GM18499 (cell line): ENCODE measurements around the gene PNLIPRP2.

ENCODE experiments used
- ATAC-seq: cut with Tn5 transposase; IDR thresholded peaks from one replicate; pipeline ENCODE4 v1.9.1; 2021; ENCODE audit warnings: moderate number of reproducible peaks; ENCODE audit not compliant: insufficient read depth, unreplicated experiment

PNLIPRP2 gene

GRCh38 chr10:116674901-116675423 is 54.2 kb downstream of the PNLIPRP2 start:
- ATAC-seq = no peak

- ATAC-seq = no peak
These were observed 55.4 kb downstream of the PNLIPRP2 start for GRCh38 chr10:116676118-116676517.

GRCh38 chr10:116676633-116677032 is 55.9 kb downstream of the PNLIPRP2 start:
- ATAC-seq = no peak

GRCh38 chr10:116679351-116679750 is 58.6 kb downstream of the PNLIPRP2 start:
- no peak for ATAC-seq

- no peak for ATAC-seq
These were observed 62.4 kb downstream of the PNLIPRP2 start for GRCh38 chr10:116683166-116683565.

GRCh38 chr10:116683821-116684220 is 63.1 kb downstream of the PNLIPRP2 start:
- ATAC-seq = no peak

- no peak for ATAC-seq
These were observed 64.0 kb downstream of the PNLIPRP2 start for GRCh38 chr10:116684781-116685180.

- no peak for ATAC-seq
These were observed 65.1 kb downstream of the PNLIPRP2 start for GRCh38 chr10:116685807-116686206.

- ATAC-seq = no peak
These were observed 65.9 kb downstream of the PNLIPRP2 start for GRCh38 chr10:116686632-116687031.

- no peak for ATAC-seq
These were observed 66.9 kb downstream of the PNLIPRP2 start for GRCh38 chr10:116687633-116688032.

- no peak for ATAC-seq
These were observed 67.5 kb downstream of the PNLIPRP2 start for GRCh38 chr10:116688241-116688711.

GRCh38 chr10:116688741-116689495 is 68.2 kb downstream of the PNLIPRP2 start:
- ATAC-seq = no peak

GRCh38 chr10:116689744-116690143 is 69.0 kb downstream of the PNLIPRP2 start:
- ATAC-seq = no peak

GRCh38 chr10:116690356-116691322 is 69.9 kb downstream of the PNLIPRP2 start:
- ATAC-seq = no peak

GRCh38 chr10:116691635-116692034 is 70.9 kb downstream of the PNLIPRP2 start:
- ATAC-seq = no peak

GRCh38 chr10:116692225-116692624 is 71.5 kb downstream of the PNLIPRP2 start:
- no peak for ATAC-seq

- ATAC-seq = no peak
These were observed 73.6 kb downstream of the PNLIPRP2 start for GRCh38 chr10:116694243-116694926.
